Body of pancreas (tissue), 4 donors: ENCODE data around the gene PTPN5. TPM values are rescaled to one million over a fixed set of nuclear protein-coding genes. Genes with fewer than 3 reads are reported as not detected.

Source experiments
- ATAC-seq: fragments of 150-250 bp; one replicate; pipeline ENCODE4 v1.9.1; 2016
- DNase-seq, 4 donors: peaks; one replicate each; pipeline ENCODE4 v3.0.0-alpha.2; 2019
- H3K27ac ChIP-seq, 4 donors: fragments of 200-600 bp; sonication (generic); 1 replicate in 3 of 4; 2 replicates in 1 of 4; pipeline versions ENCODE4 v1.5.1 to v1.6.1; 2016 to 2019; ENCODE audit warnings: mild to moderate bottlenecking in 1 of 4, mixed read lengths in 1 of 4, moderate library complexity in 1 of 4
- H3K27me3 ChIP-seq, 2 donors: fragments of 200-600 bp; sonication (generic); one replicate each; pipeline ENCODE4 v1.6.0; 2016; ENCODE audit warnings: mild to moderate bottlenecking in 1 of 2
- H3K36me3 ChIP-seq, 2 donors: fragments of 200-600 bp; sonication (generic); replicated peaks in 1 of 2; 2 replicates each; pipeline ENCODE4 v1.5.1; 2016; ENCODE audit warnings: low read depth in 2 of 2; ENCODE audit not compliant: insufficient read depth in 1 of 2
- H3K4me1 ChIP-seq: fragments of 200-600 bp; sonication (generic); one replicate; pipeline ENCODE4 v1.6.0; 2016
- H3K4me3 ChIP-seq, 2 donors: fragments of 200-600 bp; sonication (generic); 1 replicate in 1 of 2; 2 replicates in 1 of 2; pipeline ENCODE4 v1.5.1; 2016 to 2019
- H3K9me3 ChIP-seq, 3 donors: fragments of 200-600 bp; sonication (generic); 1 replicate in 2 of 3; 2 replicates in 1 of 3; pipeline ENCODE4 v1.5.1; 2016
- POLR2A ChIP-seq, 3 donors: fragments of 450-650 bp; IDR thresholded peaks; one replicate each; pipeline ENCODE4 v1.6.1; 2016; ENCODE audit warnings: antibody characterized with exemption in 3 of 3, mild to moderate bottlenecking in 2 of 3
- WGBS, 2 donors: methylation state at CpG; one replicate each; pipeline ENCODE4 v1.1.5; 2017; 5-methylcytosine and 5-hydroxymethylcytosine counted together
- intact Hi-C: fragments of 100-400 bp; cut with DNase I; formaldehyde crosslinking; loops from one replicate; pipeline ENCODE4 v1.15.1; 2023
- total RNA-seq, 2 donors: library from RNA; depleted of rRNA; stranded (reverse); fragments of >200 nt; gene quantifications; one replicate each; pipeline ENCODE4 v1.1.0, GENCODE V29; 2016
- TF ChIP-seq, protein P1 (sequence below), 7 experiments: fragments of 450-650 bp in 4 of 7; fragments of 200-600 bp in 3 of 7; sonication (generic) in 3 of 7; IDR thresholded peaks; one replicate each; pipeline ENCODE4 v1.5.1; 2016 to 2019; ENCODE audit warnings: antibody characterized with exemption in 7 of 7

PTPN5 gene
- total RNA-seq, 2 donors from 2014 or later, result 0.26 TPM; not detected in 1

DNA sequence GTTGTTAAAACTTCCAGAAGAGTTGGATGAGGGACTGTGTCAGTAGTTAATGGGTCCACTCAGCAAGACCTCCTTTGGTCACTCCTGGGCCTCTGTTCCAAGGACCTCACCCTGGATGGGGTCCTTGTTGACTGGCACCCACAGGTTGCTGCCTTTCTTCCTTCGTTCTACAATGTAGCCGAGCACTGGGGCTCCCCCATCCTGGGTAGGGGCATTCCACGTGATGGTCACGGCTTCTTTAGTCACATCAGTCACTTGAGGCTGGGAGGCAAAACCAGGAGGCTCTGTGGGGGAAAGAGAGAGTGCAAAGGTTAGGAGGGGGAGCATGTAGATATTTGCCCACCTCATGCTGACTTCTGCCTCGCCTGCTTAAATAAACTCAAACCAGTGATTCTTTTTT is 81.1 kb downstream of the PTPN5 start:
- Histone ChIP-seq H3K27ac (no peak overlapping the region), H3K9me3 (no peaks in the 10 kb centered on the region), H3K4me3 (no peak overlapping the region), H3K36me3 (no peaks in the 10 kb centered on the region), H3K4me1 (peaks cover 11% of the 10 kb centered on the region), H3K27me3 (no peaks in the 10 kb centered on the region)
- TF ChIP-seq, protein P1, sequence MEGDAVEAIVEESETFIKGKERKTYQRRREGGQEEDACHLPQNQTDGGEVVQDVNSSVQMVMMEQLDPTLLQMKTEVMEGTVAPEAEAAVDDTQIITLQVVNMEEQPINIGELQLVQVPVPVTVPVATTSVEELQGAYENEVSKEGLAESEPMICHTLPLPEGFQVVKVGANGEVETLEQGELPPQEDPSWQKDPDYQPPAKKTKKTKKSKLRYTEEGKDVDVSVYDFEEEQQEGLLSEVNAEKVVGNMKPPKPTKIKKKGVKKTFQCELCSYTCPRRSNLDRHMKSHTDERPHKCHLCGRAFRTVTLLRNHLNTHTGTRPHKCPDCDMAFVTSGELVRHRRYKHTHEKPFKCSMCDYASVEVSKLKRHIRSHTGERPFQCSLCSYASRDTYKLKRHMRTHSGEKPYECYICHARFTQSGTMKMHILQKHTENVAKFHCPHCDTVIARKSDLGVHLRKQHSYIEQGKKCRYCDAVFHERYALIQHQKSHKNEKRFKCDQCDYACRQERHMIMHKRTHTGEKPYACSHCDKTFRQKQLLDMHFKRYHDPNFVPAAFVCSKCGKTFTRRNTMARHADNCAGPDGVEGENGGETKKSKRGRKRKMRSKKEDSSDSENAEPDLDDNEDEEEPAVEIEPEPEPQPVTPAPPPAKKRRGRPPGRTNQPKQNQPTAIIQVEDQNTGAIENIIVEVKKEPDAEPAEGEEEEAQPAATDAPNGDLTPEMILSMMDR (IDR thresholded peaks at IDR 0.05), result no peak
- no peak for TF ChIP-seq POLR2A (IDR thresholded peaks at IDR 0.05)
- ATAC-seq (no peak), DNase-seq (no peak)
- intact Hi-C loops, result no loop called here
- 65 to 74% methylated on average over 5 of the region's 5 CpGs for WGBS, 2 donors

- no peak for TF ChIP-seq POLR2A (IDR thresholded peaks at IDR 0.05)
- TF ChIP-seq, protein P1 (IDR thresholded peaks at IDR 0.05), result no peak
- no peak for DNase-seq
- no peaks in the 10 kb centered on the region for H3K36me3 ChIP-seq
- no peaks in the 10 kb centered on the region for H3K27me3 ChIP-seq
- no peak overlapping the region for H3K4me3 ChIP-seq
- 85 to 86% methylated on average over 4 of the region's 4 CpGs for WGBS, 2 donors
- H3K27ac ChIP-seq, result no peak overlapping the region
- peaks cover 22% of the 10 kb centered on the region for H3K4me1 ChIP-seq
- intact Hi-C loops, result no loop called here
- no peak for ATAC-seq
- no peaks in the 10 kb centered on the region for H3K9me3 ChIP-seq
Observed at GRCh38 chr11:18709414-18709813, 82.2 kb downstream of the PTPN5 start.

GRCh38 chr11:18707811-18708340 is 83.7 kb downstream of the PTPN5 start:
- no peak for DNase-seq

DNA sequence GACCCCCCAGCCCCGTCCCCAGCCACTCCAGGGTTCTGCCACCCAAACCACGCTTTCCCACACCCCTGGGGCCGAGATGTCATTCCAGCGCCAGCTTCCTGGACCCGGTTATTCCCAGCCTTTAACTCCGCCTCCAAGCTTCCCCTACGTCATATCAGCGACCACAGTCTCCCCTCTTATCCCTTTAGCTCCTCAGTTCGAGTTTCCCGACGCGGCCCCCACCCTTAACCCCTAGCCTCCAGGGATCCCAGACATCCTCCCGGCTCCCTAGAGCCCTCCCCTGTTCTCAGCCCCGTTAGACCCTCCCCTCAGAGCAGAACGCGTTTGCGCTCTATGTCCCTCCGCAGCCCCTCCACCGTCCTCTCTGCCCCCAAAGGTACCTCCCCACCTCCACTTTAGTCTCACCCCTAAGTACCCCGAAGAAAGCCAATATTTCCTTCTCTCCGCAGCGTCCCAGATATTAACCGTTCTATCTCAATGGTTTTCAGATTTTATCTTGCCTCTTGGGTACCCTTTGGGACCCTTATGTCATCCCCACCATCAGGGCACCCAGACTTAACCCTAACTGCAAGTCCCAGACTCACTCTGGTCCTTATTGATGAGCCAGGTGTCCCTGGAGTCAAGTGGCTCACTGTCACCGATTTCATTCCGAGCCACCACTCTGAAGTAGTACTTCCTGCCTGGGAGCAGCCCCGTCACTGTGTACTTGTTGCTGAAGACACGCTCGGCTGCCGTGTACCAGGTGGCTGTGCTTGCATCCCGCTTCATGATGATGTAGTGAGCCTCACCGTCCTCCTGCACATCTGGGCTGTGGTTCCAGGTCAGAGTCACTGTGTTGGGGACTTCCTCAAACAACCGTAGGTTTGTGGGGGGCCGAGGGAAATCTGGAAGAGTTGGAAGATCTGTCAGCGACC is 85.0 kb downstream of the PTPN5 start:
- WGBS, 2 donors, result 12 to 17% methylated on average over 29 to 34 of the region's 34 CpGs
- Histone ChIP-seq H3K27me3 (no peaks in the 10 kb centered on the region), H3K9me3 (no peaks in the 10 kb centered on the region), H3K36me3 (no peaks in the 10 kb centered on the region), H3K4me3 (peak overlapping the region in 1 of 2 donors; percentile 22), H3K27ac (peak overlapping the region; percentile 43 to 70 (median 58)), H3K4me1 (peaks cover 23% of the 10 kb centered on the region)
- intact Hi-C loops, result no loop called here
- ATAC-seq (peak; percentile 69), DNase-seq (peak; percentile 59 to 67 (median 66))
- TF ChIP-seq, protein P1 (IDR thresholded peaks at IDR 0.05), result no peak
- peak in 1 of 3 donors; percentile 32 for TF ChIP-seq POLR2A (IDR thresholded peaks at IDR 0.05)

More at GRCh38 chr11:18707811-18708340, 83.7 kb downstream of the PTPN5 start:
- no peaks in the 10 kb centered on the region for H3K36me3 ChIP-seq
- H3K4me3 ChIP-seq, result no peak overlapping the region
- no peak for ATAC-seq
- no peak overlapping the region for H3K27ac ChIP-seq
- intact Hi-C loops, result no loop called here
- 85 to 88% methylated on average over 7 to 12 of the region's 12 CpGs for WGBS, 2 donors
- peaks cover 23% of the 10 kb centered on the region for H3K4me1 ChIP-seq
- no peaks in the 10 kb centered on the region for H3K27me3 ChIP-seq
- TF ChIP-seq, protein P1 (IDR thresholded peaks at IDR 0.05), result no peak
- no peak for TF ChIP-seq POLR2A (IDR thresholded peaks at IDR 0.05)
- no peaks in the 10 kb centered on the region for H3K9me3 ChIP-seq
